ENCODE results near the gene STMN1.

DNA sequence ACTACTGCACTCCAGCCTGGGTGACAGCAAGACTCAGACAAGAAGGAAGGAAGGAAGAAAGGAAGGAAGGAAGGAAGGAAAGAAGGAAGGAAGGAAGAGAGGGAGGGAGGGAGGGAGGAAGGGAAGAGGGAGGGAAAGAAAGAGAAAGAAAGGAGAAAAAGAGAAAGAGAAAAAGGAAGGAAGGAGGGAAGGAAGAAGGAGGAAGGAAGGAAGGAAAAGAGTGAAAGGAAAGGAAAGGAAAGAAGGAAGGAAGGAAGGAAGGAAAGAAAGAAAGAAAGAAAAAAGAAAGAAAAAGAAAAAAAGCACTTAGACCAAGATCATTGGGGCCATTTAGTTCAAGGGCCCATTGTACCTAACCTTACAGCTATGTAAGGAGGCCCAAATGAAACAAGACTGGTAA, 49.3 kb upstream of the STMN1 start:
- TF ChIP-seq EP300 (IDR thresholded peaks at IDR 0.05) (no peak), CTCF (IDR thresholded peaks at IDR 0.05) (no peak), KDM5A (IDR thresholded peaks at IDR 0.05) (no peak), POLR2A (IDR thresholded peaks at IDR 0.05; ENCODE audit: low read length) (no peak), RFX5 (IDR thresholded peaks at IDR 0.05) (no peak), ZSCAN20 (CRISPR knock-in tag; IDR thresholded peaks at IDR 0.05) (no peak), PHF8 (IDR thresholded peaks at IDR 0.05; ENCODE audit: borderline replicate concordance, low read depth) (no peak), RCOR1 (IDR thresholded peaks at IDR 0.05; ENCODE audit: low read depth, low read length) (no peak), BCL3 (IDR thresholded peaks at IDR 0.05) (no peak), CBX8 (IDR thresholded peaks at IDR 0.05) (no peak), CBX2 (IDR thresholded peaks at IDR 0.05; ENCODE audit: borderline replicate concordance, low read depth) (no peak), REST (IDR thresholded peaks at IDR 0.05) (no peak), FOSL2 (IDR thresholded peaks at IDR 0.05) (no peak), FOSL2 (CRISPR knock-in tag; IDR thresholded peaks at IDR 0.05) (no peak)

All from A549 (cell line).